Stimulated activated CD8-positive, alpha-beta memory T cell treated with anti-CD3 and anti-CD28 coated beads, Interleukin-4, amount 100 ng/mL, for 1 hour (primary cell): ENCODE data around the gene APBB3.

Experiments
- DNase-seq, 2 donors: peaks; one replicate each; pipeline ENCODE4 v3.0.0-alpha.2; 2020; ENCODE audit warnings: low read depth in 2 of 2, low spot score in 1 of 2

Gene APBB3

GRCh38 chr5:140576776-140577201 lies 12.4 kb upstream of the APBB3 start:
- DNase-seq = no peak

GRCh38 chr5:140575309-140575708 lies 10.9 kb upstream of the APBB3 start:
- DNase-seq = no peak

- DNase-seq = no peak
Observed at GRCh38 chr5:140574165-140574564, 9.8 kb upstream of the APBB3 start.

- no peak for DNase-seq
Observed at GRCh38 chr5:140573683-140574082, 9.3 kb upstream of the APBB3 start.

- no peak for DNase-seq
Observed at GRCh38 chr5:140571105-140571504, 6.7 kb upstream of the APBB3 start.

GRCh38 chr5:140570488-140570887 lies 6.1 kb upstream of the APBB3 start:
- DNase-seq = no peak

- no peak for DNase-seq
Observed at GRCh38 chr5:140570058-140570457, 5.7 kb upstream of the APBB3 start.

- DNase-seq = no peak
Observed at GRCh38 chr5:140569197-140569596, 4.8 kb upstream of the APBB3 start.

- DNase-seq = no peak
Observed at GRCh38 chr5:140568443-140569063, 4.2 kb upstream of the APBB3 start.

- no peak for DNase-seq
Observed at GRCh38 chr5:140567871-140568270, 3.5 kb upstream of the APBB3 start.

GRCh38 chr5:140567136-140567818 lies 2.9 kb upstream of the APBB3 start:
- no peak for DNase-seq

- no peak for DNase-seq
Observed at GRCh38 chr5:140566665-140567064, 2.3 kb upstream of the APBB3 start.

- DNase-seq = no peak
Observed at GRCh38 chr5:140565780-140566095, 1.3 kb upstream of the APBB3 start.

GRCh38 chr5:140565024-140565779 lies 804 bp upstream of the APBB3 start:
- DNase-seq = no peak

- no peak for DNase-seq
Observed at GRCh38 chr5:140563596-140563995, 802 bp downstream of the APBB3 start.

- DNase-seq = no peak
Observed at GRCh38 chr5:140561753-140562523, 2.5 kb downstream of the APBB3 start.

- DNase-seq = no peak
Observed at GRCh38 chr5:140560227-140560626, 4.2 kb downstream of the APBB3 start.

- no peak for DNase-seq
Observed at GRCh38 chr5:140558542-140558941, 5.9 kb downstream of the APBB3 start.

- DNase-seq = no peak
Observed at GRCh38 chr5:140557965-140558364, 6.4 kb downstream of the APBB3 start.

GRCh38 chr5:140557136-140557805 lies 7.1 kb downstream of the APBB3 start, which contains the start of gene SRA1:
TSS of gene SRA1 (minus strand) at chr5:140557473. CDS start at chr5:140557452, 21 bp downstream.
- peak; percentile 66 to 68 for DNase-seq

- no peak for DNase-seq
Observed at GRCh38 chr5:140556438-140556837, 8.0 kb downstream of the APBB3 start.
